ENCODE results near the gene TBC1D8. TPM values are rescaled to one million over a fixed set of nuclear protein-coding genes. Genes with fewer than 3 reads are reported as not detected.

The TBC1D8 gene
- total and polyA plus RNA-seq, 9 of the 15 experiments (the other 6 are each of a cell fraction or from before 2014, with no cell fraction given) = 0.36 to 1.3 (median 0.82) TPM

DNA sequence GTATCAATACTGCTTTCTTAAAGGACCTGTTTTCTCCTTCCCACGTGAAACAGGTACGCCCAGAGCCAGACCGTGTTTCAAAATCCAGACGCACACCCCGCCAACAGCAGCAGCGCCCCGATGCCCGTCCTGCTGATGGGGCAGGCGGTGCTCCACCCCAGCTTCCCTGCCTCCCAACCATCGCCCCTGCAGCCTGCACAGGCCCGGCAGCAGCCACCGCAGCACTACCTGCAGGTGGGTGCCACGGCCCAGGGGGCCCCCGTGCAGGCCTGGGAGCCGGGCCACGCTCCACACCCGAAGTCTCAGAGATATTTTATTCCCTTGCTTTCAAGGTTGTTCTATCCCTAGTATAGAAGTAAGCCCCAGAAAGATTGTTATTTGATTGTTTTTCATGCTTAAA lies 157.9 kb downstream of the TBC1D8 start:
- CTCF ChIA-PET (ENCODE audit: low intra/inter-chr PET ratio) = no interaction called here
- no peak overlapping the region for H3K27ac ChIP-seq (ENCODE audit: extremely low read depth, low read depth, low read length)
- no peak overlapping the region for H3K4me3 ChIP-seq
- no peak overlapping the region for H2AFZ ChIP-seq (ENCODE audit: low read depth, low read length)
- H3K4me2 ChIP-seq (ENCODE audit: insufficient read depth, low read length) = no peak overlapping the region
- in situ Hi-C loops (cut with MboI) (loop anchor here (5.0 to 10.0 kb wide), 2 partner anchors 261 to 378 kb away; no protein-coding TSS in a partner anchor), intact Hi-C loops (cut with micrococcal nuclease) (no loop called here)
- H3K9me1 ChIP-seq (ENCODE audit: control insufficient read depth, insufficient read depth, low read length) = no peaks in the 10 kb centered on the region
- WGBS (ENCODE audit: insufficient coverage, low coverage, missing lambda C conversion rate) = 42% methylated on average over 14 of the region's 17 CpGs
- H3K9ac ChIP-seq (ENCODE audit: insufficient read depth in 1 of 2, low read depth in 2 of 2, low read length in 2 of 2) = no peak overlapping the region
- H4K20me1 ChIP-seq (replicated peaks; ENCODE audit: control insufficient read depth, insufficient read depth, low read length) = no peaks in the 10 kb centered on the region
- FAIRE-seq (no peak), DNase-seq (ENCODE audit: extremely low read depth in 1 of 4, low spot score in 3 of 4) (no peak), ATAC-seq (no peak)
- no TSS peak for BruUV-seq (replicated peaks)
- POLR2A ChIA-PET = interaction anchor here (1.5 kb wide), 1 partner anchor 10 kb away, joined by 3 read pairs; no protein-coding TSS in a partner anchor
- H3K27me3 ChIP-seq (ENCODE audit: control insufficient read depth in 2 of 2, insufficient read depth in 2 of 2, low read length in 2 of 2) = peaks cover 25 to 53% of the 10 kb centered on the region in 2 experiments; a peak in 4 of 5 replicates
- H3K79me2 ChIP-seq (ENCODE audit: control insufficient read depth, insufficient read depth, low read length) = no peaks in the 10 kb centered on the region
- H3K9me3 ChIP-seq (replicated peaks; ENCODE audit: control insufficient read depth, insufficient read depth, low read depth, low read length) = no peaks in the 10 kb centered on the region
- H3K4me1 ChIP-seq (replicated peaks in 1 of 2; ENCODE audit: control insufficient read depth in 2 of 2, insufficient read depth in 2 of 2, low read length in 2 of 2) = peaks cover 0 to 7% of the 10 kb centered on the region in 2 experiments; a peak in 2 of 5 replicates
- TF ChIP-seq, protein P1, sequence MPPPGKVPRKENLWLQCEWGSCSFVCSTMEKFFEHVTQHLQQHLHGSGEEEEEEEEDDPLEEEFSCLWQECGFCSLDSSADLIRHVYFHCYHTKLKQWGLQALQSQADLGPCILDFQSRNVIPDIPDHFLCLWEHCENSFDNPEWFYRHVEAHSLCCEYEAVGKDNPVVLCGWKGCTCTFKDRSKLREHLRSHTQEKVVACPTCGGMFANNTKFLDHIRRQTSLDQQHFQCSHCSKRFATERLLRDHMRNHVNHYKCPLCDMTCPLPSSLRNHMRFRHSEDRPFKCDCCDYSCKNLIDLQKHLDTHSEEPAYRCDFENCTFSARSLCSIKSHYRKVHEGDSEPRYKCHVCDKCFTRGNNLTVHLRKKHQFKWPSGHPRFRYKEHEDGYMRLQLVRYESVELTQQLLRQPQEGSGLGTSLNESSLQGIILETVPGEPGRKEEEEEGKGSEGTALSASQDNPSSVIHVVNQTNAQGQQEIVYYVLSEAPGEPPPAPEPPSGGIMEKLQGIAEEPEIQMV (tag; conservative IDR thresholded peaks at IDR 0.05; ENCODE audit: low read depth) = no peak
- TF ChIP-seq TCF7L2 (IDR thresholded peaks at IDR 0.05; ENCODE audit: low read depth, low read length) (no peak), ZNF518B (CRISPR knock-in tag; IDR thresholded peaks at IDR 0.05) (no peak), ZNF699 (CRISPR knock-in tag; IDR thresholded peaks at IDR 0.05; ENCODE audit: insufficient replicate concordance) (no peak), ETV5 (CRISPR knock-in tag; IDR thresholded peaks at IDR 0.05; ENCODE audit: low read depth) (no peak), MYC (IDR thresholded peaks at IDR 0.05; ENCODE audit: low read depth, low read length) (no peak), MYC (CRISPR knock-in tag; IDR thresholded peaks at IDR 0.05; ENCODE audit: borderline replicate concordance, low read depth) (no peak), NEUROD1 (IDR thresholded peaks at IDR 0.05; ENCODE audit: borderline replicate concordance, low read depth, low read length, partially characterized antibody) (no peak), MTA3 (IDR thresholded peaks at IDR 0.05; ENCODE audit: borderline replicate concordance) (no peak), XRCC5 (IDR thresholded peaks at IDR 0.05; ENCODE audit: low read depth, low read length) (no peak)
- TF ChIP-seq, protein P2, sequence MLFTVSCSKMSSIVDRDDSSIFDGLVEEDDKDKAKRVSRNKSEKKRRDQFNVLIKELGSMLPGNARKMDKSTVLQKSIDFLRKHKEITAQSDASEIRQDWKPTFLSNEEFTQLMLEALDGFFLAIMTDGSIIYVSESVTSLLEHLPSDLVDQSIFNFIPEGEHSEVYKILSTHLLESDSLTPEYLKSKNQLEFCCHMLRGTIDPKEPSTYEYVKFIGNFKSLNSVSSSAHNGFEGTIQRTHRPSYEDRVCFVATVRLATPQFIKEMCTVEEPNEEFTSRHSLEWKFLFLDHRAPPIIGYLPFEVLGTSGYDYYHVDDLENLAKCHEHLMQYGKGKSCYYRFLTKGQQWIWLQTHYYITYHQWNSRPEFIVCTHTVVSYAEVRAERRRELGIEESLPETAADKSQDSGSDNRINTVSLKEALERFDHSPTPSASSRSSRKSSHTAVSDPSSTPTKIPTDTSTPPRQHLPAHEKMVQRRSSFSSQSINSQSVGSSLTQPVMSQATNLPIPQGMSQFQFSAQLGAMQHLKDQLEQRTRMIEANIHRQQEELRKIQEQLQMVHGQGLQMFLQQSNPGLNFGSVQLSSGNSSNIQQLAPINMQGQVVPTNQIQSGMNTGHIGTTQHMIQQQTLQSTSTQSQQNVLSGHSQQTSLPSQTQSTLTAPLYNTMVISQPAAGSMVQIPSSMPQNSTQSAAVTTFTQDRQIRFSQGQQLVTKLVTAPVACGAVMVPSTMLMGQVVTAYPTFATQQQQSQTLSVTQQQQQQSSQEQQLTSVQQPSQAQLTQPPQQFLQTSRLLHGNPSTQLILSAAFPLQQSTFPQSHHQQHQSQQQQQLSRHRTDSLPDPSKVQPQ (CRISPR knock-in tag; IDR thresholded peaks at IDR 0.05; ENCODE audit: borderline replicate concordance) = no peak
- H3K36me3 ChIP-seq (ENCODE audit: control insufficient read depth, insufficient read depth, low read length) = no peaks in the 10 kb centered on the region

Data from K562 (cell line).